Colon (tissue), 2 donors: ENCODE results near the gene DHX36.

Source experiments
- FAIRE-seq: peaks from 2 replicates; lab custom pipeline; 2012; peaks lifted over from hg19 to GRCh38; lab: Jason Lieb, UNC
- donor health status: control.
- donor health status: control.

Gene DHX36

GRCh38 chr3:154290187-154290586, 34.1 kb downstream of the DHX36 start:
- no peak for FAIRE-seq

- FAIRE-seq = no peak
Observed at GRCh38 chr3:154285221-154285620, 39.1 kb downstream of the DHX36 start.

GRCh38 chr3:154280161-154280560, 44.1 kb downstream of the DHX36 start:
- no peak for FAIRE-seq

GRCh38 chr3:154275965-154276364, 48.3 kb downstream of the DHX36 start:
- FAIRE-seq = no peak

GRCh38 chr3:154275292-154275691, 49.0 kb downstream of the DHX36 start:
- FAIRE-seq = no peak

- no peak for FAIRE-seq
Observed at GRCh38 chr3:154274348-154274747, 49.9 kb downstream of the DHX36 start.

- no peak for FAIRE-seq
Observed at GRCh38 chr3:154273381-154273780, 50.9 kb downstream of the DHX36 start.

GRCh38 chr3:154254527-154254926, 69.8 kb downstream of the DHX36 start:
- FAIRE-seq = no peak

- no peak for FAIRE-seq
Observed at GRCh38 chr3:154252759-154253638, 71.3 kb downstream of the DHX36 start.

- FAIRE-seq = no peak
Observed at GRCh38 chr3:154251610-154252009, 72.7 kb downstream of the DHX36 start.

- FAIRE-seq = no peak
Observed at GRCh38 chr3:154250291-154250690, 74.0 kb downstream of the DHX36 start.

- no peak for FAIRE-seq
Observed at GRCh38 chr3:154247806-154248415, 76.4 kb downstream of the DHX36 start.

- no peak for FAIRE-seq
Observed at GRCh38 chr3:154244644-154245043, 79.6 kb downstream of the DHX36 start.

- FAIRE-seq = no peak
Observed at GRCh38 chr3:154243353-154243752, 80.9 kb downstream of the DHX36 start.

GRCh38 chr3:154242766-154243165, 81.5 kb downstream of the DHX36 start:
- FAIRE-seq = no peak

- FAIRE-seq = no peak
Observed at GRCh38 chr3:154241496-154241895, 82.8 kb downstream of the DHX36 start.

- no peak for FAIRE-seq
Observed at GRCh38 chr3:154240235-154240634, 84.1 kb downstream of the DHX36 start.

GRCh38 chr3:154236331-154236730, 88.0 kb downstream of the DHX36 start:
- FAIRE-seq = no peak

GRCh38 chr3:154235330-154235729, 89.0 kb downstream of the DHX36 start:
- FAIRE-seq = no peak

GRCh38 chr3:154229217-154229590, 95.1 kb downstream of the DHX36 start:
- no peak for FAIRE-seq

GRCh38 chr3:154228561-154229216, 95.6 kb downstream of the DHX36 start:
- no peak for FAIRE-seq

GRCh38 chr3:154227531-154227930, 96.8 kb downstream of the DHX36 start:
- no peak for FAIRE-seq

- no peak for FAIRE-seq
Observed at GRCh38 chr3:154225536-154225935, 98.8 kb downstream of the DHX36 start.
